ENCODE results near the gene VWA5B1. TPM values are rescaled to one million over a fixed set of nuclear protein-coding genes. Genes with fewer than 3 reads are reported as not detected.

VWA5B1 gene
- total and polyA plus RNA-seq, 2 of the 8 experiments (the other 6 are each of a cell fraction or from before 2014, with no cell fraction given), result 0.54 to 2.3 TPM

GRCh38 chr1:20355828-20356735, 65.4 kb downstream of the VWA5B1 start (continued):
- no peak for TF ChIP-seq RBBP5 (IDR thresholded peaks at IDR 0.05; ENCODE audit: borderline replicate concordance, low read depth, low read length)
- TF ChIP-seq RAD21 (IDR thresholded peaks at IDR 0.05 in 1 of 2, conservative IDR thresholded peaks at IDR 0.05 in 1 of 2; ENCODE audit: low read depth in 2 of 2, low read length in 2 of 2), result no peak
- TF ChIP-seq POLR2AphosphoS5 (IDR thresholded peaks at IDR 0.05; ENCODE audit: low read depth, low read length), result no peak
- TF ChIP-seq EP300 (IDR thresholded peaks at IDR 0.05; ENCODE audit: borderline replicate concordance in 1 of 2, low read depth in 2 of 2, low read length in 2 of 2), result no peak

Measured in H1 (cell line).